ENCODE results near the gene ANK3.

ANK3 gene

DNA sequence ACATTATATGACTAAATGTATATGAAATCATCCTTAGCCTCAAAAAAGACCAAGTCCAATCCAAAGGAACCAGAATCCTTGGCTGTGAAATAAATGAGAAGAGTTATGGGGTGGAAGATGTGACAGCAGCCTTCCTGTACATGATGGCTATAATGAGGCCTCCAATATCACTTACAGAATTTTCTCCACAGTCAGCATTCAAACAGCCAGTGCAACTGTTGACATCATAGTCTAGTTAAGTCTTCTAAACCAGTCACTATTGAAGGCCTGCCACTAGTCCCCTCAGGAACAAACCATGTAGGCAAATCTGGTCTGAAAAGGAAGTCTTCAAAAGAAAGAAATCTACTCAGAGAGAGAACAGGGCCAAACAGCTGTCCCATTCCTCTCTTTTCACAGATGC is 263.8 kb downstream of the ANK3 start:
- no peaks in the 10 kb centered on the region for H3K9me3 ChIP-seq (ENCODE audit: control insufficient read depth, insufficient read depth, low read depth, low read length)
- no peak overlapping the region for H3K4me3 ChIP-seq (ENCODE audit: low read depth, low read length)
- H3K4me1 ChIP-seq (ENCODE audit: control insufficient read depth, insufficient read depth, low read length): peaks cover 3% of the 10 kb centered on the region; the same call in 1 of the 2 replicates
- H3K36me3 ChIP-seq (ENCODE audit: control insufficient read depth in 2 of 2, insufficient read depth in 1 of 2, low read length in 2 of 2): no peaks in the 10 kb centered on the region
- ChIA-PET CTCF (interaction anchor here (1.8 kb wide), 1 partner anchor 11 kb away, joined by 8 read pairs; no protein-coding TSS in a partner anchor), POLR2A (no interaction called here)
- no peak overlapping the region for H3K27ac ChIP-seq (ENCODE audit: extremely low read depth, low read depth, low read length)
- TF ChIP-seq, protein P1, sequence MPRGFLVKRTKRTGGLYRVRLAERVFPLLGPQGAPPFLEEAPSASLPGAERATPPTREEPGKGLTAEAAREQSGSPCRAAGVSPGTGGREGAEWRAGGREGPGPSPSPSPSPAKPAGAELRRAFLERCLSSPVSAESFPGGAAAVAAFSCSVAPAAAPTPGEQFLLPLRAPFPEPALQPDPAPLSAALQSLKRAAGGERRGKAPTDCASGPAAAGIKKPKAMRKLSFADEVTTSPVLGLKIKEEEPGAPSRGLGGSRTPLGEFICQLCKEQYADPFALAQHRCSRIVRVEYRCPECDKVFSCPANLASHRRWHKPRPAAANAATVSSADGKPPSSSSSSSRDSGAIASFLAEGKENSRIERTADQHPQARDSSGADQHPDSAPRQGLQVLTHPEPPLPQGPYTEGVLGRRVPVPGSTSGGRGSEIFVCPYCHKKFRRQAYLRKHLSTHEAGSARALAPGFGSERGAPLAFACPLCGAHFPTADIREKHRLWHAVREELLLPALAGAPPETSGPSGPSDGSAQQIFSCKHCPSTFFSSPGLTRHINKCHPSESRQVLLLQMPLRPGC (tag by site-specific recombination; IDR thresholded peaks at IDR 0.05): no peak
- TF ChIP-seq ZNF354C (tag by site-specific recombination; IDR thresholded peaks at IDR 0.05; ENCODE audit: borderline replicate concordance, low read depth) (no peak), ZNF302 (tag by site-specific recombination; IDR thresholded peaks at IDR 0.05; ENCODE audit: low read depth) (no peak), ZNF10 (tag by site-specific recombination; IDR thresholded peaks at IDR 0.05) (no peak), ZNF621 (tag by site-specific recombination; IDR thresholded peaks at IDR 0.05) (no peak), ZNF776 (tag by site-specific recombination; IDR thresholded peaks at IDR 0.05; ENCODE audit: borderline replicate concordance) (no peak), HOXC10 (CRISPR knock-in tag; IDR thresholded peaks at IDR 0.05) (no peak), BCL11B (tag by site-specific recombination; IDR thresholded peaks at IDR 0.05; ENCODE audit: low read depth) (no peak), SETDB1 (IDR thresholded peaks at IDR 0.05; ENCODE audit: insufficient read length, low read length) (no peak), TRIM28 (IDR thresholded peaks at IDR 0.05; ENCODE audit: borderline replicate concordance, low read length) (no peak), ZNF37A (tag by site-specific recombination; IDR thresholded peaks at IDR 0.05) (no peak)
- TF ChIP-seq, protein P2, sequence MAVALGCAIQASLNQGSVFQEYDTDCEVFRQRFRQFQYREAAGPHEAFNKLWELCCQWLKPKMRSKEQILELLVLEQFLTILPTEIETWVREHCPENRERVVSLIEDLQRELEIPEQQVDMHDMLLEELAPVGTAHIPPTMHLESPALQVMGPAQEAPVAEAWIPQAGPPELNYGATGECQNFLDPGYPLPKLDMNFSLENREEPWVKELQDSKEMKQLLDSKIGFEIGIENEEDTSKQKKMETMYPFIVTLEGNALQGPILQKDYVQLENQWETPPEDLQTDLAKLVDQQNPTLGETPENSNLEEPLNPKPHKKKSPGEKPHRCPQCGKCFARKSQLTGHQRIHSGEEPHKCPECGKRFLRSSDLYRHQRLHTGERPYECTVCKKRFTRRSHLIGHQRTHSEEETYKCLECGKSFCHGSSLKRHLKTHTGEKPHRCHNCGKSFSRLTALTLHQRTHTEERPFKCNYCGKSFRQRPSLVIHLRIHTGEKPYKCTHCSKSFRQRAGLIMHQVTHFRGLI (tag by site-specific recombination; IDR thresholded peaks at IDR 0.05): no peak
- TF ChIP-seq, protein P3, sequence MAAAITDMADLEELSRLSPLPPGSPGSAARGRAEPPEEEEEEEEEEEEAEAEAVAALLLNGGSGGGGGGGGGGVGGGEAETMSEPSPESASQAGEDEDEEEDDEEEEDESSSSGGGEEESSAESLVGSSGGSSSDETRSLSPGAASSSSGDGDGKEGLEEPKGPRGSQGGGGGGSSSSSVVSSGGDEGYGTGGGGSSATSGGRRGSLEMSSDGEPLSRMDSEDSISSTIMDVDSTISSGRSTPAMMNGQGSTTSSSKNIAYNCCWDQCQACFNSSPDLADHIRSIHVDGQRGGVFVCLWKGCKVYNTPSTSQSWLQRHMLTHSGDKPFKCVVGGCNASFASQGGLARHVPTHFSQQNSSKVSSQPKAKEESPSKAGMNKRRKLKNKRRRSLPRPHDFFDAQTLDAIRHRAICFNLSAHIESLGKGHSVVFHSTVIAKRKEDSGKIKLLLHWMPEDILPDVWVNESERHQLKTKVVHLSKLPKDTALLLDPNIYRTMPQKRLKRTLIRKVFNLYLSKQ (tag by site-specific recombination; IDR thresholded peaks at IDR 0.05; ENCODE audit: borderline replicate concordance): no peak
- TF ChIP-seq, protein P4, sequence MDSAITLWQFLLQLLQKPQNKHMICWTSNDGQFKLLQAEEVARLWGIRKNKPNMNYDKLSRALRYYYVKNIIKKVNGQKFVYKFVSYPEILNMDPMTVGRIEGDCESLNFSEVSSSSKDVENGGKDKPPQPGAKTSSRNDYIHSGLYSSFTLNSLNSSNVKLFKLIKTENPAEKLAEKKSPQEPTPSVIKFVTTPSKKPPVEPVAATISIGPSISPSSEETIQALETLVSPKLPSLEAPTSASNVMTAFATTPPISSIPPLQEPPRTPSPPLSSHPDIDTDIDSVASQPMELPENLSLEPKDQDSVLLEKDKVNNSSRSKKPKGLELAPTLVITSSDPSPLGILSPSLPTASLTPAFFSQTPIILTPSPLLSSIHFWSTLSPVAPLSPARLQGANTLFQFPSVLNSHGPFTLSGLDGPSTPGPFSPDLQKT (IDR thresholded peaks at IDR 0.05; ENCODE audit: borderline replicate concordance, low read depth, low read length): no peak
- TF ChIP-seq, protein P5, sequence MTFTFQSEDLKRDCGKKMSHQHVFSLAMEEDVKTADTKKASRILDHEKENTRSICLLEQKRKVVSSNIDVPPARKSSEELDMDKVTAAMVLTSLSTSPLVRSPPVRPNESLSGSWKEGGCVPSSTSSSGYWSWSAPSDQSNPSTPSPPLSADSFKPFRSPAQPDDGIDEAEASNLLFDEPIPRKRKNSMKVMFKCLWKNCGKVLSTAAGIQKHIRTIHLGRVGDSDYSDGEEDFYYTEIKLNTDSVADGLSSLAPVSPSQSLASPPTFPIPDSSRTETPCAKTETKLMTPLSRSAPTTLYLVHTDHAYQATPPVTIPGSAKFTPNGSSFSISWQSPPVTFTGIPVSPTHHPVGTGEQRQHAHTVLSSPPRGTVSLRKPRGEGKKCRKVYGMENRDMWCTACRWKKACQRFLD (tag by site-specific recombination; IDR thresholded peaks at IDR 0.05): no peak
- TF ChIP-seq, protein P6, sequence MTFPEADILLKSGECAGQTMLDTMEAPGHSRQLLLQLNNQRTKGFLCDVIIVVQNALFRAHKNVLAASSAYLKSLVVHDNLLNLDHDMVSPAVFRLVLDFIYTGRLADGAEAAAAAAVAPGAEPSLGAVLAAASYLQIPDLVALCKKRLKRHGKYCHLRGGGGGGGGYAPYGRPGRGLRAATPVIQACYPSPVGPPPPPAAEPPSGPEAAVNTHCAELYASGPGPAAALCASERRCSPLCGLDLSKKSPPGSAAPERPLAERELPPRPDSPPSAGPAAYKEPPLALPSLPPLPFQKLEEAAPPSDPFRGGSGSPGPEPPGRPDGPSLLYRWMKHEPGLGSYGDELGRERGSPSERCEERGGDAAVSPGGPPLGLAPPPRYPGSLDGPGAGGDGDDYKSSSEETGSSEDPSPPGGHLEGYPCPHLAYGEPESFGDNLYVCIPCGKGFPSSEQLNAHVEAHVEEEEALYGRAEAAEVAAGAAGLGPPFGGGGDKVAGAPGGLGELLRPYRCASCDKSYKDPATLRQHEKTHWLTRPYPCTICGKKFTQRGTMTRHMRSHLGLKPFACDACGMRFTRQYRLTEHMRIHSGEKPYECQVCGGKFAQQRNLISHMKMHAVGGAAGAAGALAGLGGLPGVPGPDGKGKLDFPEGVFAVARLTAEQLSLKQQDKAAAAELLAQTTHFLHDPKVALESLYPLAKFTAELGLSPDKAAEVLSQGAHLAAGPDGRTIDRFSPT (tag by site-specific recombination; IDR thresholded peaks at IDR 0.05): no peak
